GM19328 (cell line): Measurements from ENCODE around the gene SGPP2.
"Not testable (repeated sequence)": the region's sequence is repeated elsewhere in the genome, so short reads cannot be mapped to it uniquely, and the experiment has no call there.

ENCODE experiments used
- ATAC-seq: cut with Tn5 transposase; IDR thresholded peaks from one replicate; pipeline ENCODE4 v1.9.1; 2021; ENCODE audit warnings: mild to moderate bottlenecking, moderate library complexity; ENCODE audit not compliant: unreplicated experiment

SGPP2 gene

GRCh38 chr2:222424729-222425671 lies 657 bp downstream of the SGPP2 start:
- ATAC-seq: peak; percentile 16

- peak; percentile 33 for ATAC-seq
Observed at GRCh38 chr2:222427646-222428301, 3.4 kb downstream of the SGPP2 start.

GRCh38 chr2:222430071-222430470 lies 5.7 kb downstream of the SGPP2 start:
- no peak for ATAC-seq

- ATAC-seq: no peak
Observed at GRCh38 chr2:222430681-222431080, 6.3 kb downstream of the SGPP2 start.

GRCh38 chr2:222431869-222432268 lies 7.5 kb downstream of the SGPP2 start:
- no peak for ATAC-seq

GRCh38 chr2:222433332-222434173 lies 9.2 kb downstream of the SGPP2 start:
- ATAC-seq: peak; percentile 83

GRCh38 chr2:222434204-222434603 lies 9.9 kb downstream of the SGPP2 start:
- ATAC-seq: peak; percentile 32

GRCh38 chr2:222435400-222436039 lies 11.2 kb downstream of the SGPP2 start:
- ATAC-seq: not testable (repeated sequence)

GRCh38 chr2:222436040-222436413 lies 11.7 kb downstream of the SGPP2 start:
- no peak for ATAC-seq

GRCh38 chr2:222439692-222440091 lies 15.3 kb downstream of the SGPP2 start:
- no peak for ATAC-seq

GRCh38 chr2:222440673-222441422 lies 16.5 kb downstream of the SGPP2 start:
- no peak for ATAC-seq

GRCh38 chr2:222442665-222443064 lies 18.3 kb downstream of the SGPP2 start:
- ATAC-seq: no peak

- ATAC-seq: no peak
Observed at GRCh38 chr2:222445227-222445626, 20.9 kb downstream of the SGPP2 start.

GRCh38 chr2:222447131-222447530 lies 22.8 kb downstream of the SGPP2 start:
- ATAC-seq: no peak

GRCh38 chr2:222448748-222449181 lies 24.4 kb downstream of the SGPP2 start:
- no peak for ATAC-seq

- ATAC-seq: no peak
Observed at GRCh38 chr2:222450021-222450420, 25.7 kb downstream of the SGPP2 start.

GRCh38 chr2:222451224-222451674 lies 26.9 kb downstream of the SGPP2 start:
- peak; percentile 98 for ATAC-seq

GRCh38 chr2:222452422-222452950 lies 28.1 kb downstream of the SGPP2 start:
- no peak for ATAC-seq

GRCh38 chr2:222456479-222457077 lies 32.2 kb downstream of the SGPP2 start:
- no peak for ATAC-seq
